ENCODE data around the gene VPS26C. TPM values are rescaled to one million over a fixed set of nuclear protein-coding genes. Genes with fewer than 3 reads are reported as not detected.

VPS26C gene
- total and polyA plus RNA-seq, 2 experiments from 2014 or later: 29.9 to 45.0 TPM

DNA sequence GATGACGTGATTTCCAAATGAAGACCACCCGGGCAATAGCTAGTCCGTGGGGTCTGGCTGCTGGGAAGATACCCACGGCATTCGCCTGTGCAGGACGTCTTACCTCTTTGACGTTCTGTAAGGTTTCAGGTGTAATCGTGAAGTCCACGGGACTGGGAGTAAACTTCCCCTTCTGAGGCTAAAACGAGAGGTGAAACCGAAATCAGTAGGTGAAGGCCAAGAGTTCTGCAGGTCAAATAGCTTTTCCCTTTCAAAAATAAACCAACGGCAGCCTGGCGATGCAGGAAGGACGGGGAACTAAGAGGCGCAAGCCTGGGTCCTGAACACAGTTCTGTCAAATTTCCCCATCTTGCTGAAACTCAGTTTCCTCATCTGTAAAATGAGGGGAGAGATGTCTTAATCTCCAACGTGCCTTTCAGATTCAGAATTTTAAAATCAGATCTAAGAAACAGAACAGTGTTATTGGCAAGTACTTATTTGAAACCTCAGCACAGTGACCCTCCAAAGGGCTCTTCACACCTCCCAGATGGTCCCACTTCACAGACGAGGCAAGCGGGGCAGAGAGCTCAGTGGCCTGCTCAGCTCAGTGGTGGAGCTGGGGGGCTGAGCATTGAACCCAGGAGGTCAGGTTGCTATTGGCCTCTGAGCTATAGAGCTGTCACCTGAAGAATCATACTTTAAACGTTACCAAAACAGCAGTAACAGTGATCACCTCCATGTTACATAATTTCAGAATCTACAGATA lies 34.7 kb downstream of the VPS26C start:
- TF ChIP-seq, protein P1, sequence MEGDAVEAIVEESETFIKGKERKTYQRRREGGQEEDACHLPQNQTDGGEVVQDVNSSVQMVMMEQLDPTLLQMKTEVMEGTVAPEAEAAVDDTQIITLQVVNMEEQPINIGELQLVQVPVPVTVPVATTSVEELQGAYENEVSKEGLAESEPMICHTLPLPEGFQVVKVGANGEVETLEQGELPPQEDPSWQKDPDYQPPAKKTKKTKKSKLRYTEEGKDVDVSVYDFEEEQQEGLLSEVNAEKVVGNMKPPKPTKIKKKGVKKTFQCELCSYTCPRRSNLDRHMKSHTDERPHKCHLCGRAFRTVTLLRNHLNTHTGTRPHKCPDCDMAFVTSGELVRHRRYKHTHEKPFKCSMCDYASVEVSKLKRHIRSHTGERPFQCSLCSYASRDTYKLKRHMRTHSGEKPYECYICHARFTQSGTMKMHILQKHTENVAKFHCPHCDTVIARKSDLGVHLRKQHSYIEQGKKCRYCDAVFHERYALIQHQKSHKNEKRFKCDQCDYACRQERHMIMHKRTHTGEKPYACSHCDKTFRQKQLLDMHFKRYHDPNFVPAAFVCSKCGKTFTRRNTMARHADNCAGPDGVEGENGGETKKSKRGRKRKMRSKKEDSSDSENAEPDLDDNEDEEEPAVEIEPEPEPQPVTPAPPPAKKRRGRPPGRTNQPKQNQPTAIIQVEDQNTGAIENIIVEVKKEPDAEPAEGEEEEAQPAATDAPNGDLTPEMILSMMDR (IDR thresholded peaks at IDR 0.05; ENCODE audit: low read depth, low read length): no peak
- H3K4me3 ChIP-seq: no peak overlapping the region
- H3K4me1 ChIP-seq (ENCODE audit: low read depth): no peaks in the 10 kb centered on the region
- no peaks in the 10 kb centered on the region for H3K9me3 ChIP-seq (ENCODE audit: low read depth)
- H3K27me3 ChIP-seq: no peaks in the 10 kb centered on the region
- no peak overlapping the region for H3K27ac ChIP-seq
- DNase-seq (ENCODE audit: low read depth in 1 of 2, low spot score in 1 of 2): no peak
- H3K36me3 ChIP-seq: peaks cover 27% of the 10 kb centered on the region

DNA sequence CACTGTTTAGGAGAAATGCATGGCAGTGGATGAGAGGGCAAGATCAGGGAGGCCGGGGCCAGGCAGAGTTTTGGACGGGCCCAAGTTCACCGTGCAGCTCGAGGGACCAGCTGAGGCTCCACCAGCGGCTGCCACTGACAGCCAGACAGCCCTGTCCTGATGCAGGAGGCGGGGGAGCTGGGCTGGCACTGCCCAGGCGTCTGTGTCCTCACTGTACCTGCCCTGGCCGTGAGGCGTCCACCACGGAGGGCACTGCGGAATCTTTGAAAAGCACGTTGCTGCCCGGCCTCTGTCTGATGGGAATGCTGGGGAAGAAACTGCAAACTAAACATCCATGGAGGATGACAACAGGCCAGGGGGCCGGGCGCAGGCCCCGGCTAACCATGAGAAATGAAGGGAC lies 35.5 kb downstream of the VPS26C start:
- Histone ChIP-seq H3K36me3 (peaks cover 34% of the 10 kb centered on the region), H3K9me3 (ENCODE audit: low read depth) (no peaks in the 10 kb centered on the region), H3K27me3 (no peaks in the 10 kb centered on the region), H3K4me3 (no peak overlapping the region), H3K4me1 (ENCODE audit: low read depth) (no peaks in the 10 kb centered on the region), H3K27ac (no peak overlapping the region)
- DNase-seq (ENCODE audit: low read depth in 1 of 2, low spot score in 1 of 2): no peak
- TF ChIP-seq, protein P1 (IDR thresholded peaks at IDR 0.05; ENCODE audit: low read depth, low read length): no peak

DNA sequence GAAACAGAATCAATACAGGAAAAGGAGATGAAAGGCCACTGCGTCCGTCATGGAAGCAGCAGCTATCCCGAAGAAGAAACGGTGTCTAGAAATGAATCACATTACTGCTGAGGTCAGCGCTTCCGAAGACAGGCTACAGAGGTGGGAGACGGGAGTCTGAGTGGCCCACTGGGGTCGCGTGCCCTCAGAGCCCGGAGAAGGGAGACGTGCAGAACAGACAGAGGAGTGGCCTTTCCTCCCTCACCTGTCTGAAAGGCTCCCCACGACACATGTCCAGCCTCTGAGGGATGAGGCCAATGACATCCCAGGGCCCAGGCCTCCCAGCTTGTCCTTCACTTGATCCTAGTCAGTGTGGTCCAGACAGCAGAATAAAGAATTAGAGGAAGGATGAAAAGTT lies 35.9 kb downstream of the VPS26C start:
- H3K36me3 ChIP-seq: peaks cover 36% of the 10 kb centered on the region
- no peaks in the 10 kb centered on the region for H3K27me3 ChIP-seq
- H3K27ac ChIP-seq: no peak overlapping the region
- no peaks in the 10 kb centered on the region for H3K9me3 ChIP-seq (ENCODE audit: low read depth)
- TF ChIP-seq, protein P1 (IDR thresholded peaks at IDR 0.05; ENCODE audit: low read depth, low read length): no peak
- DNase-seq (ENCODE audit: low read depth in 1 of 2, low spot score in 1 of 2): no peak
- H3K4me1 ChIP-seq (ENCODE audit: low read depth): no peaks in the 10 kb centered on the region
- no peak overlapping the region for H3K4me3 ChIP-seq

DNA sequence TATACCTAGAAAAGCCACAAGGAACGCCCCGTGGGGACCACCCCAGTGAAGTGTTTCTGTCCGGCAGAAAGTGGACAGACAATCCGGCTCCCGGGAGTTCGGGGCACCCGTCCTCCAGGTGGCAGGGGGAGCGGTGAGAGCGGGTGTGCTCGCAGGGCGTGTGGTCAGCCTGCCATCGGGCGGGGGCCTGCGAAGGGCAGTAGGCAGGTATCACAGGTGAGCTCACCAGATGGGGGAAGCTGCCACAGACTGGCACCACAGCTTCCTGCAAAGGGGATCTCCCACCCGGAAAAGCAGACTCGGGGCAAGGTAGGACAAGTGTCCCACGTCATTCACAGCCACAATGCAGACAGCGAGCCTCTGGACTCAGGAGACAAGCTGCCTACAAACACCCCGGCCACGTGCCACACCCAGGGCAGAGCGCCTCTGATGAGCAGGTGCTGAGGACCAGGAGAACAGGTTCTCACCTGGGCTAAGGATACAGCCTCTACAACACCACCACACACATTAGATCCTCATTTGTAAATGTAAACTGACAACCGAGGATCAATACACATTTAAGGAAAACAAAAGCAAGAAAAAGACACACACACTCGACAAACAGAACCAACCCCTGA lies 36.4 kb downstream of the VPS26C start:
- no peaks in the 10 kb centered on the region for H3K4me1 ChIP-seq (ENCODE audit: low read depth)
- peaks cover 41% of the 10 kb centered on the region for H3K36me3 ChIP-seq
- TF ChIP-seq, protein P1 (IDR thresholded peaks at IDR 0.05; ENCODE audit: low read depth, low read length): no peak
- H3K27me3 ChIP-seq: no peaks in the 10 kb centered on the region
- no peak for DNase-seq (ENCODE audit: low read depth in 1 of 2, low spot score in 1 of 2)
- no peaks in the 10 kb centered on the region for H3K9me3 ChIP-seq (ENCODE audit: low read depth)
- no peak overlapping the region for H3K27ac ChIP-seq
- H3K4me3 ChIP-seq: no peak overlapping the region

DNA sequence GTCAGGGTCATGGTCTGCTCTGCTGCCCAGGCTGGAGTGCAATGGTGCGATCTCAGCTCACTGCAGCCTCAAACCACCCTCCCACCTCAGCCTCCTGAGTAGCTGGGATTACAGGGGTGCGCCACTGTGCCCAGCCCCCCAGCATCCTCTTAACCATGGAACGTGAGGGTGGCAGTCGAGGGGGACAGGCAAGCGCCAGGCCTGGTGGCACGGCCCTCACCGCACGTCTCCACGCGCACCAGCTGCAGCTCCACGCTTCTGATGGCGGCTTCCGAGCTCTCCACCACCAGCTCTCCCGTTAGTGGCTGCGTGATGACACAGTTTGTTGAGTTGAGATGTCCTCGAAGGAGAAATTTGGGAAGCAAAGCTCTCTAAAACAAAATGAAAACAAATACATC lies 39.1 kb downstream of the VPS26C start:
- Histone ChIP-seq H3K27ac (no peak overlapping the region), H3K27me3 (no peaks in the 10 kb centered on the region), H3K9me3 (ENCODE audit: low read depth) (no peaks in the 10 kb centered on the region), H3K4me1 (ENCODE audit: low read depth) (no peaks in the 10 kb centered on the region), H3K36me3 (peaks cover 56% of the 10 kb centered on the region), H3K4me3 (no peak overlapping the region)
- TF ChIP-seq, protein P1 (IDR thresholded peaks at IDR 0.05; ENCODE audit: low read depth, low read length): no peak
- DNase-seq (ENCODE audit: low read depth in 1 of 2, low spot score in 1 of 2): no peak
